ENCODE data around the gene POFUT1.
"Not testable (repeated sequence)": the region's sequence is repeated elsewhere in the genome, so short reads cannot be mapped to it uniquely, and the experiment has no call there.

Gene POFUT1

DNA sequence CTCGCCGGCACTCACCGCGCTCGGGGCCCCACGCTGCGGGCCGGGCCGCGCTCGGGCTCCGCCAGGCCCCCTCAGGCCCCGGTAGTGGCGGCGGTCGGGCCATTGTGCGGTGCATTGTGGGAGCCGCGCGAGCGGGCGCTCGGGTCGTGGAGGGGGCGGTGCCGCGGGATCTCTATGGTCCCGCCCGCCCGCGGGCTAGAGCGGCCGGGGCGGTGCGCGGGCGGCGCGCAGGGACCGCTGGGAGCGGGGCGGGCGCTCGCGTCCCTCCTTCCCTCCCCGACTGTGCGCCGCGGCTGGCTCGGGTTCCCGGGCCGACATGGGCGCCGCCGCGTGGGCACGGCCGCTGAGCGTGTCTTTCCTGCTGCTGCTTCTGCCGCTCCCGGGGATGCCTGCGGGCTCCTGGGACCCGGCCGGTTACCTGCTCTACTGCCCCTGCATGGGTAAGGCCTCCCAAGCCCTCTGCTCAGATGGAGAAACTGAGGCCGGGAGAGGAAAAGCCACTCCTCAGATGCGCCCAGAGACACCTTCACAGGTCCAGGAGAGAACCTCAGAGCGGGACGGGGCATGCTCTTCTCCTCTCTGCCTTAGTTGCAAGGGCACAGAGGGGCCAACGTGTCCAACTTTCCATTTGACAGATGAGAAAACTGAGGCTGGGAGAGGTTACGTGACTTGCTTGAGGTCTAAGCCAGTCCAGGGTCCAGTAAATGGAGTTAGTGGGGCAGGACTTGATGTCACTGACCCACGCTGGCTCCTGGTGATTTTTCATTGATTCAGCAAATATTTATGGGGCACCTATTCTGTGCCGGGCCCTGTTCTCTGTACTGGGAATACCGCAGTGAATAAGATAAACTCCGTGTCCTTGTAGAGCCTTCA lies at the start of gene POFUT1, which contains the start of gene PLAGL2:
TSS of gene POFUT1 (plus strand) at position 255 of the 873 bp plus-strand sequence. CDS start at position 317, 62 bp downstream.
TSS of gene PLAGL2 (minus strand) at position 118 of the 873 bp plus-strand sequence. CDS start 5,565 bp downstream, outside the sequence.
- intact Hi-C loops (cut with DNase I) = loop anchor here (1.0 to 10.0 kb wide), 5 partner anchors 69 to 383 kb away; partner anchors contain the start of genes ASXL1, KIF3B and TM9SF4
- peak; percentile 85 to 98 (median 88) for DNase-seq

GRCh38 chr20:32158351-32158750 lies 49.3 kb upstream of the POFUT1 start:
- DNase-seq = no peak
- intact Hi-C loops (cut with DNase I) = no loop called here

DNA sequence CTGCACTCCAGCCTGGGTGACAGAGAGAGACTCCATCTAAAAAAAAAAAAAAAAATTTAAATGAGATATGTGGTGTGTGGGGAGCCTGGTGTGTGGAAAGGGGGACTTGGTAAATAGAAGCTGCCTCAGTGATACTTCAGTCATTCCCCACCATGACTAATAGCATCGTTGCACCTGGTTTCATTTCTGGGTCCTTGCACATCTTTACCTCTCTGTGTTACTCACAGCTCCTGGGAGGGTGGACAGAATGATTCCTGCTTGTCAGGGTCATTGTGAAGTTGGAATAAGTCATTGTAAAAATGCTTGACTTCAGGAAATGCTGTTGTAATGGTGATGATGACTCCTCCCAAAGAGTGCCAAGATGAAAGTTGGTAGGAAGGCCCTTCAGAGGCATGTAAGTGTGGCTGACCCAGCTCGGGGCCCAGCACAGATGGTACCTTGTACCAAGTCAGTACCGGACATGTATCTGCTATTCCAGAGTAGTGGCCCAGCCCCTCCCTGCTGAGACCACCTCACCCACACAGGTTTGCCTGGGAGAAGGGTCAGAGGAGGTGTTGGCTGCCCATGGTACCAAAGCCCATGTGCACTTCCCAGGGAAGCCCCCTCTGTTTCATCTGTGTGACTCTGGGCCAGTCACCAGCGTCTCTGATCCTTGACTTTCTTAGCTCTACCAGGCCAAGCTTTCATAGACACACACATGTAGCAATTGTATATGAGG lies 48.6 kb upstream of the POFUT1 start:
- no peak for DNase-seq
- intact Hi-C loops (cut with DNase I) = no loop called here

GRCh38 chr20:32159766-32160221 lies 47.9 kb upstream of the POFUT1 start:
- intact Hi-C loops (cut with DNase I) = no loop called here
- DNase-seq = no peak

GRCh38 chr20:32160341-32160740 lies 47.3 kb upstream of the POFUT1 start:
- no peak for DNase-seq
- intact Hi-C loops (cut with DNase I) = no loop called here

GRCh38 chr20:32162351-32162750 lies 45.3 kb upstream of the POFUT1 start:
- DNase-seq = peak in 1 of 10 donors; percentile 23
- intact Hi-C loops (cut with DNase I) = no loop called here

- DNase-seq = no peak
- intact Hi-C loops (cut with DNase I) = no loop called here
Measured at GRCh38 chr20:32163951-32164350, 43.7 kb upstream of the POFUT1 start.

- intact Hi-C loops (cut with DNase I) = no loop called here
Measured at GRCh38 chr20:32164984-32165735, 42.5 kb upstream of the POFUT1 start.

DNA sequence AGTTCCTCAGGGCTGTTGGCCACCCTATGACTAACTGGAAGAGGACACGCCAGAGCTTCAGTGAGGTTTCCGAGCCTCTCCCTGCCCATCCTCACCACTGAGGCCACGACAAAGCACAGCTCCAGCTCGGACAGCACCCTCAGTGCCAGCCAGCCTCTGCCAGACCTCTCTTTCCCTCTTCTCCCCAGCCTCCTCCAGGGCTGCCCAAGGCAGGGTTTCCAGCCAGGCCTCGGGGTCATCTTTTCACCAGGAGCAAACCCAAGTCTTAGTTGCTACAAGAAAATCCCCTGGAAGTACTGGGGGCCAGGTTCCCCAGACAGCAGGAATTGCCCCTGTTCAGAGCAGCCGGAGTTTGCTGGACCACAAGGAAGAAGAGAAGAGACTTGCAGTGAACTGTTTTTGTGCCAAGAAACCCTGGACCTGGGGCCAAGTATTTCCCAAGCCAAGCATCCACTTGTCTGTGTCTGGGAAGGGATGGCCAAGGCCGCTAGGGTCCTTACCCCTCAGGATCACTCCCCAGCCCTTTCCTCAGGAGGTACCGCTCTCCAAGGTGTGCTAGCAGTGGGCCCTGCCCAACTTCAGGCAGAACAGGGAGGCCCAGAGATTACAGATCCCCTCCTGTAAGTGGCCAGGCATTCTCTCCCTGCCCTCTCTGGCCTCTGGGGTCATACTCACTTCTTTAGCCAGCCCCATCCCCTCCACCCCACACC lies 41.7 kb upstream of the POFUT1 start:
- DNase-seq = peak in 1 of 10 donors; percentile 62
- intact Hi-C loops (cut with DNase I) = no loop called here

More at GRCh38 chr20:32164984-32165735, 42.5 kb upstream of the POFUT1 start:
- peak in 7 of 10 donors; percentile 25 to 88 (median 58) for DNase-seq

DNA sequence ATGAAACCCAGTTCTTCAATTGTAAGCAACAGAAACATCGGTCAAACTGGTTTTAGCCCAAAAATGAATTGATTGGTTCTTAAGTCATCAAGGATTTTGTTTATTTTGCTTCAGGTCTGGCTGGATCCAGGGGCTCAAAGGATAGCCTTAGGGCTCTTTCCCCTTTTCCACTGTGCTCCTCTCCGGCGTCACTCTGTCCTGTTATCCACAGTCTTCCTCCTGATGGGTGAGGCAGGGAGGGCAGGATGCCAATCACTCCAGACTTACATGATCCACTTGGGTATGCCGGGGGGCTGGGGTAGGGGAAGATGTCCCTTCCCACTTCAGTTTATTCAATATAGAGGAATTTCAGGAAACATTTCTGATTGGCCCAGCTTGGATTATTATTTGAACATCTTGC lies 40.1 kb upstream of the POFUT1 start:
- intact Hi-C loops (cut with DNase I) = no loop called here
- peak in 1 of 10 donors; percentile 30 for DNase-seq

DNA sequence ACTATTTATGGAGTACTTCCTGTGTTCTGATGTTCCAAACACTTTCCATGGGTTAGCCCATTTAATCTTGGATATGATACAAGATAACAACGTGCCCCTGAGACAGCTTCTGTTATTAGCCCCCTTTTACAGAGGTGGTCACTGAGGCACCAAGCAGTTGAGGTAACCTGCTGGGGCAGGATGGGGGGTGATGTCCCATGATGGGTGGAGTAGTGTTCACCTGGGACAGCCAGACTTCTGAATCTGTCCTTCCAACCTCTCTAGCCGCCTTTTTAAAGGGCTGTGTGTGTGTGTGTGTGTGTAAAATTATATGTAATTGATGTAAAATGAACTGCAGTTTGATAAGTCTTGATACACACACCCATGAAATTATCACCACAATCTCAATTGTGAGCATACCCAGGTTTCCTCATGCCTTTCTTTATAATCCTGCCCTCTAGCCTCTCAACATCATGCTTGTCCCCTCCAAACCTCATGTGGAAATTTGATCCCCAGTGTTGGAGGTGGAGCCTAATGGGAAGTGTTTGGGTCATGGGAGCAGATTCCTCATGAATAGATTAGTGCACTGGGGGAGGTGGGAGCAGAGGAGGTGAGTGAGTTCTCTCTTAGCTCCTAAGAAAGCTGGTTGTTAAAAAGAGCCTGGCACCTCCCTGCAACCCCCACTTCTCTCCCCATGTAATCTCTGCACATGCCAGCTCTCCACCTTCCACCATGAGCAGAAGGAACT lies 39.3 kb upstream of the POFUT1 start:
- DNase-seq = no peak
- intact Hi-C loops (cut with DNase I) = no loop called here

DNA sequence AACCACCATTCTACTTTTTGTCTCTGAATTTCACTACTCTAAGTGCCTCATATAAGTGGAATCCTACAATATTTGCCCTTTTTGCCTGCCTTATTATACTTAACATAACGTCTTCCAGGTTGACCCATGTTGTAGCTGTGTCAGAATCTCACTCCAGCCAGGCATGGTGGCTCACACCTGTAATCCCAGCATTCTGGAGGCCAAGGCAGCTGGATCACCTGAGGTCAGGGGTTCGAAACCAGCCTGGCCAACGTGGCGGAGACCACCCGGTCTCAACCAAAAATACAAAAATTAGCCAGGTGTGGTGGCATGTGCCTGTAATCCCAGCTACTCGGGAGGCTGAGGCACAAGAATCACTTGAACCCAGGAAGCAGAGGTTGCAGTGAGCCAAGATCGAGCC lies 30.0 kb upstream of the POFUT1 start:
- peak in 1 of 10 donors; percentile 14 for DNase-seq
- intact Hi-C loops (cut with DNase I) = not testable (repeated sequence)

DNA sequence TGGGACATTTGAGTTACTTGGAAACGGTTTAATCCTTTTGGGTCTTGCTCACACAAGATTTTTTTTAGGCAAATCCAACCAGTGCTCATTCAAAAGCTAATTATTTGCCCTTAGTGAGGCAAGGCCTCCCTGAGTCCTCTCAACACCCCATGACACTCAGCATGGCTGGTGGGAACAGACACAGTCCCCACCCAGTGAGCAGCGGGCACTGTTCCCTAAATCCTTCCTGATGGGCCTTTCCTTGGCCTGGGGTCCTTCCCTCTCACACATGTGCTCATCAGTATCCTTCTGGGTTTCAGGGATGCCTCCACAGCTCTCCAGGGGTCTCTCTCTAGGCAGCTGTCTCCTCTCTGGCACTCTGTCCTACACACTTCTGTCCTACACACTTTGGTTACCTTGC lies 28.2 kb upstream of the POFUT1 start:
- intact Hi-C loops (cut with DNase I) = no loop called here
- no peak for DNase-seq

GRCh38 chr20:32179934-32180333 lies 27.7 kb upstream of the POFUT1 start:
- intact Hi-C loops (cut with DNase I) = no loop called here
- DNase-seq = no peak

DNA sequence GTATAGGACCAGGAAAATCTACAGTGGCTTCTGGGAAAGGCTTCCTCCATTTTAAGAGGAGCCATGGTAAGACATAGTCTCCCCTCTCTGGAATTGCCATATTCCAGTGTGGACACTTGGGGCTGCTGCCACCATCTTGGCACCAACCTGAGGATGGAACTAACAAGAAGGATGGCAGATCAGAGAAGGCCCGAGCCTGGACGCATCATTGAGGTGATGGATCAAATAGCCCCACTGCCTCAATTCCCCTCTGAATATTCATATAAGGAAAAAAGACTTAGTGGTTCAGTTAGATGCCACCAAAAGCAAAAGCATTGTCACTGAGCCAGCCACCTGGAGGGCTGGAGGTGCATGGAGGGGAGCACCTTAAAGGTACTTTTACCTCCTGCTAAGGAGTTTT lies 26.1 kb upstream of the POFUT1 start:
- intact Hi-C loops (cut with DNase I) = no loop called here
- DNase-seq = no peak

GRCh38 chr20:32183947-32184635 lies 23.6 kb upstream of the POFUT1 start:
- DNase-seq = no peak

GRCh38 chr20:32184961-32185603 lies 22.6 kb upstream of the POFUT1 start:
- intact Hi-C loops (cut with DNase I) = no loop called here
- DNase-seq = no peak

More at GRCh38 chr20:32183947-32184635, 23.6 kb upstream of the POFUT1 start:
- intact Hi-C loops (cut with DNase I) = no loop called here

GRCh38 chr20:32186506-32186905 lies 21.2 kb upstream of the POFUT1 start:
- intact Hi-C loops (cut with DNase I) = no loop called here
- no peak for DNase-seq

All from posterior cingulate gyrus (tissue), 11 donors.